Measurements from ENCODE around the gene NSUN6.

GRCh38 chr10:18685555-18685954 lies 34.2 kb upstream of the NSUN6 start:
- TF ChIP-seq CTCF (conservative IDR thresholded peaks at IDR 0.05; ENCODE audit: low read length) (no peak), EZH2phosphoT487 (IDR thresholded peaks at IDR 0.05; ENCODE audit: borderline replicate concordance, low read depth, low read length) (no peak)

Measured in OCI-LY7 (cell line).